CD4-positive, alpha-beta T cell treated with Interleukin-15 for 1 hour (primary cell): ENCODE measurements around the gene RASL10B.

Experiments
- DNase-seq: peaks from one replicate; pipeline ENCODE4 v3.0.0-alpha.2; 2020

The RASL10B gene

GRCh38 chr17:35723735-35724134 is 7.7 kb upstream of the RASL10B start:
- no peak for DNase-seq

DNA sequence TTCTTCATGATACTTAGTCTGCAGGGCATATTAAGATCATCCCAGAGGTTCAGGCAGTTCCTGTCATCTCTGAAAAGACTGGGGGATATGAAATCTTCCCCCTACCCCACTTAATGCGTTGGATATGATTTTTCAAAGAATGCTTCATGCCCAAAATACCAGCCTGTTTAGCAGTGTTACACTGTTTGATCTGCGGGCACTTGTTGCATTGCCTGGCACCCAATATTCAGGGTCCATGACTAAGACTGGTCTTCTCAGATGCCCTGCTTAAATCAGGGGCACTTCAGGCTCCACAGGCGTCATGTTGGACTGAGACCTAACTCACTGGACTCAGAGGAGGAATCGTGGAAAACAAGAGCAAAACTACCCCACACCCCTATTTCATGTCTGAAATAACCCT is 6.4 kb upstream of the RASL10B start:
- no peak for DNase-seq

GRCh38 chr17:35725802-35726126 is 5.7 kb upstream of the RASL10B start:
- DNase-seq = no peak

GRCh38 chr17:35726127-35726952 is 5.1 kb upstream of the RASL10B start:
- no peak for DNase-seq

DNA sequence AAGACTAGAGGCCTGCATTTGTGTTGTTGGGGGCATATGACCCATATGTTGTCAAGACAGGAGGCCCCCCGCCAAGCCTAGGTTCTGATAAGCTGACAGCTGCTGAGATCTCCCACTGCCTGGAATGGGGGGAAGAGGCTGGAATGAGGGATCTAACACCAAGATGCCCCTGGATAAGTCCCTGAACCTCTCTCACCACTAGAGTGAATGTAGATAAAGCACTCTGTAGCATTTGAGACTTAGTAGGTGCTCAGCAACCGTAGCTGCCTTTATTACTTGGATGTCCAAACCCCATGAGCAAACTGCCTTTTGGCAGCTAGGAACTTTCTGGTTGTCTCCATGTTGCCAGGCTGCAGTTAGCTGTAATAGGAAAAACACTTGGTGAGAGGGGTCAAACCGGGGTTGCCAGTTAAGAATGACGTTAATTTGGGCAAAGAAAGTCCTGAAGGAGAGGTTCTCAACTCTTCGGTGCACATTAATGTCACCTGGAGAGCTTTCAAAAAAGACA is 4.4 kb upstream of the RASL10B start:
- no peak for DNase-seq

DNA sequence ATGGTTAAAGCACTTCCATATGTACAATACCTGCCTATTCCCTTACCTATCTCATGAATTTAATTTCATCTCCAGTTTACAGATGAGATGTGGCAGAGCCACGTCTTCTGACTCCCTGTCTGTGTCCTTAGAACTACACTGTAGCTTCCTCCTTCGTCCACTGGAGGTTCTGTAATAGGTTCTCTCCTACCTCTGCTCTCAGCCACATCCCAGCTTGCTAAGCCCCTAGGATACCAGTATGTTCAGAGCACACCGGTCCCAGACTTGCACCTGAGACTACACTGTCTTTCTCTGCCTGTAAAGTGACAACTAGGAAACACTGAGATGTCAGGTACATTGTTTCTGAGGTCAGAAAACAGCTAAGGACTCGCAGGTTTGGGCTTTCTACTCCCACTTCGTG is 3.8 kb upstream of the RASL10B start:
- no peak for DNase-seq

- DNase-seq = no peak
Observed at GRCh38 chr17:35728551-35728950, 2.9 kb upstream of the RASL10B start.

GRCh38 chr17:35729405-35729833 is 2.0 kb upstream of the RASL10B start:
- no peak for DNase-seq

- DNase-seq = no peak
Observed at GRCh38 chr17:35730400-35731005, 936 bp upstream of the RASL10B start.

DNA sequence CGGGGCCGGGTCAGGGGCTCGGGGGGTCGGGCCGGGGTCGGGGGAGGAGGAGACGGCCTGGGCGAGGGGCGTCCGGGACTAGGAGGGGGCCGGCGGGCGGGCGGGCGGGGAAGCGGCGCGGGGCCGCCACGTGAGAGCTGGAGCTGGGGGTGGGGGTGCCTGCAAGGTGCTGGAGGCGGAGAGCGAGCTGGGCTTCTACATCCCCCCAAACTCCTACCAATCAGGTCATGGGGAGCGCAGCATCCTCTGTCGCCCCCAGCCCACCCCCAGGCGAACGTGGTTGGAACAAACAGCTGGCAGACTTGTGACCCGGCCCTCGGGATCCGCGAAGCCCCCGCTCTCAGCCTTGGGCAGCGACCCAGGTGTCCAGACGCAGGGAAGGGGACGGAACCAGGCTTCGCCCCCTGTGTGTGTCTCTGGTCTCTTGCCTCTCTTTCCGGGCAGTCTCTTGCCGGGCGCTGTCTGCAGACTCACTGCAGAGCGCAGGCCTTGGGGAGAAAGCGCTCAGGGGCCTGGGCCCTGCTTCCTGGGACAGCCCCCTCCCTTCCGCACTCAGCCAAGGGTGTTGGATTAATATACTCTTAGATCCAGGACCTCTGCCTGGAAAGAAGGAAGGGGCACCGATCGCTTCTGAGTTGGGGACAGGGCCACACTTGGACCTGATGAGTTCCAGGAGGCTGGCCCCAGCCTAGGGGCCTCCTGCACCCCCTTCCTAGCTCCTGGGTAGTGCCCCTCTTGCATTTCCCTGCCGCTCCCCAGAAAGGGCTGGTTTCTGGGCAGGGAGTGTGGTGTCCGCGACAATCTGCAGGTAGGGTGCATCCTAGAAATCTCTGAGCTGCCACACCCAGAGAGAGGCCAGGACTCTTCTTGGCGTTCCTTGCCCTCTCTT is 722 bp downstream of the RASL10B start:
- no peak for DNase-seq

DNA sequence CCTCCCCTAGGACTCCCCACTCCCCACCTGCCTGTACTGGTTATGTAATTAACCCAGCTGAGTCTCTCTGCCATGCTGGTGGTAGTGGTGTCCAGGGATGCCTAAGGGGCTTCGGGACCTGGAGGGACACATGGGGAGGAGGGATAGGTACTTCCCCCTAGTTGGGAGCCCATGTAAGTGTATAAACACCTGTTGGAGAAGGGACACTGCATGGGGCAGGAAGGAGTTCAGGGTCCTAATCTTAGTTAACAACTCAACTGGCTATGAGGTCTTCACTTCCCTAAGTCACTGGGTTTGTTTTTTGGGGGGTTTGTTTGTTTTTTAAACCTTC is 1.3 kb downstream of the RASL10B start:
- DNase-seq = no peak

DNA sequence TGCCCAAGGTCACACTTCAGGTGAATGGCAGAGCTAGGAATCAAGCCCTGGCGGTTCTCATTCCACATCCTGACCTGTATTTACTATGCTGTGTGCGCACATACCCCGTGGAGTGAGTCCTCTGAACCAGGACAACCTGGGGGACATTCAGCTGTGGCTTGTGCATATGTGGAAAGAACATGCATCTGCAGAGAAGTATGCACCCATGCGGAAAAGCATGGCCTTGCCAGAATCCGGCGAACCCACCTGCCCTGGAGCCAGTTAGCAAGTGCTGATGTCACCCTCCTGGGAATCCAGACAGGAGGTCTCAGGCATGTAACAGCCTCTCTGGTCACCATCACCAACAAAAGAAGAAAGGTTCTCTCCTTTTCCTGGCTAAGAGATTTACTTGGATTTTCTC is 1.9 kb downstream of the RASL10B start:
- no peak for DNase-seq

DNA sequence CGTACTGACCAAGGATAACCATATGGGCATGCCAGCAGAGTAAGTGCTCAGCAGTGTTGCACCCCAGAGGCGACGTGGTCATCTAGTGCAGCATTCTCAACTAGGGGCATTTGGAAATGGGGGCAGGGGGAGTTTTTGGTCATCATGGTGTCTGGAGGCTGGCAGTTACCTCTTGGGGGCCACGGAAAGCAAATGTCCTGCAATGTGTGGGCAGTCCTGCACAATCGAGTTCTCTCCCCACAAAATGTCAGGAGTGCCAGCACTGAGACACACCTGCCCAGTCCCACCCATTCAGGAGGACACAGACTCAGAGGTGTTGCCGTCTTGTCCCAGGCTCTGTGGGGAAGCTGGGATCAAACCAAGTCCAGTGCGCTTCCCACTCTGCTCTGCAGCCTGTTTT is 3.0 kb downstream of the RASL10B start:
- DNase-seq = no peak

DNA sequence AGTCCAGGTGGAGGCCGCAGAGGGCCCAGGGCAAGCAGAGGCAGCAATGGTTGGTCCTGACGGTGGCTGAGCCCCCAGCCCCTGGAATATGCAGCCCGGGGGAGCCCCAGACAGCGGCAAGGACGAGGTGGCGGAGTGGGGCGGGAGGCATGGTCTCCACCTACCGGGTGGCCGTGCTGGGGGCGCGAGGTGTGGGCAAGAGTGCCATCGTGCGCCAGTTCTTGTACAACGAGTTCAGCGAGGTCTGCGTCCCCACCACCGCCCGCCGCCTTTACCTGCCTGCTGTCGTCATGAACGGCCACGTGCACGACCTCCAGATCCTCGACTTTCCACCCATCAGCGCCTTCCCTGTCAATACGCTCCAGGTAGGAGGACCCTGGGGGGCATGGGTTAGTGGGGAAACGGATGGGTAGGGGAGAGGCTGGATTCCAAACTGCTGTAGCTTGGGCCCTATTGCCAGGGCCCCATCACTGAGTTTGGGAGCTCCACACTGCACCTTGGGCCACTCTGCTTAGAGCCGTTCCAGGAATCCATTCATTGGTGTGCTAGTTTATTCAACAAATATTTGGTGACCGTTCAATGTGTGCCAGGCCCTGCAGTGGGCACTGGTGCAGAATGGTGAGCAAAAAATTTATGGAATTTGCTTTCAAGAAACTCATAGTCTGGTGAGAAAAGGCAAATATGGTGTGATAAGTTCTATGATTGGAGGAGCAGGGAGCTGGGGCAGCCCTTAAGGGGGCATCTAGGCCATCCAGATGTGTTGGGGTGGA is 3.8 kb downstream of the RASL10B start:
- no peak for DNase-seq

GRCh38 chr17:35736236-35736635 is 4.8 kb downstream of the RASL10B start:
- DNase-seq = no peak

DNA sequence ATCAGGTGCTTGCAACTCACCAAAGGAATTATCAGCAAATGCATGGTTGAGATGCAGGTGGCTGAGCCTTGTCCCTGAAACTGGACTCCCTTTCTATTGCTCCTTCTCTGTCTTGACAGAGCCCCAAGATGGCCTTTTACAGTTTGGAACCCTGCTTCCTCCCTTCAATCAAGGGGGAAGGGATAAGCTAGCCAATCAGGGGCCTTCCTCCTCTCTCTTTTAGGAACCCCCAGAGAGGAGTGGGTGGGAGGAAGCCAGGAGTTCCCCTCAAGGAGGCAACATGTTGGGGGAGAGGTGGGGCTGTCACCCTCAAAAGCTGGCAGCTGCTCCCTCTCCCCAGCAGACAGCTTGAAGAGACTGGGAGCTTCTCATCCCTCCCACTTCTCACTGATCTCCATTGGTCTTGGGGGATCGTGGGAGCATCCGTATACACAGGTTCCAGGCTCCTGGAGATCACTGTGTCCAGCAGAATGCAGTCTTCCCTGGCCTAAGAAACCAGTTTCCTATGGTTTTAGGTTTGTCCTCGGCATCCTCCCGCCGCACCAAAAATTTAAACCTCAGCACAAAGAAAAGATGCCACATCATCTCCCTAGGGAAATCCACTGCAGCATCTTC is 7.2 kb downstream of the RASL10B start:
- DNase-seq = no peak

DNA sequence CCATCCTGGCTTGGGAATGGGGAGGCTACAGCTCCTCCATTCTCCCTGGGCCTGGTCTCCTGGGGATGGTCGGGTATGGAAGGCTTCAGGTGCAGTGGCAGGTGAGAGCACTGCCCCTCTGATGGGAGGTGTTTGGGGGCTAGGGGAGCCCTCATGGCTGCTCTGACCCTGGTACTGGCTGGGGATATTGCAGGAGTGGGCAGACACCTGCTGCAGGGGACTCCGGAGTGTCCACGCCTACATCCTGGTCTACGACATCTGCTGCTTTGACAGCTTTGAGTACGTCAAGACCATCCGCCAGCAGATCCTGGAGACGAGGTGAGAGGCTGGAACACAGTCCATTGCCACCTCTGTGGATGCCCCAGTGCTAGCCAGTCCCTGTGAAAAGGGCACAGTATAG is 8.8 kb downstream of the RASL10B start:
- DNase-seq = no peak

GRCh38 chr17:35740997-35741931 is 9.8 kb downstream of the RASL10B start:
- no peak for DNase-seq

DNA sequence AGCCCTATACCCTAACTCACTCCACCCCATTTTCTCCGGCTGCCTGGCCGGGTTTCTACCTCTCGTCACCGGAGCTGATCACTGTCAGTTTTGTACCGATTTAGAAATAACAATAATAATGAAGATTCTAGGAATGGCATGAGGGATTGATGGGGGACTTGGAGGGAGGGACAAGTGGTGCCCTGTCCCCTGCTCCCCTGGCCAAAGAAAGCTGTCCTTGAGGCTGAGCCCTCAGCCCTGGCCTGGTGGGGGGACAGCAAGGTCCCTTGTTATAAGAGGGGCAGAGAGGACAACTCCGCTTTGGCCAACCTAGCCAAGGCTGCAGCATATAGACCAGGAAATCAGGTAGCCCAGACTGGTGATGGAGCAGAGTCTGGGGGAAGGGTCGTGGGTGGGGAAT is 11.1 kb downstream of the RASL10B start:
- no peak for DNase-seq

GRCh38 chr17:35742896-35743477 is 11.5 kb downstream of the RASL10B start:
- no peak for DNase-seq
